ENCODE data around the gene ALG9.

- TF ChIP-seq, protein P1, sequence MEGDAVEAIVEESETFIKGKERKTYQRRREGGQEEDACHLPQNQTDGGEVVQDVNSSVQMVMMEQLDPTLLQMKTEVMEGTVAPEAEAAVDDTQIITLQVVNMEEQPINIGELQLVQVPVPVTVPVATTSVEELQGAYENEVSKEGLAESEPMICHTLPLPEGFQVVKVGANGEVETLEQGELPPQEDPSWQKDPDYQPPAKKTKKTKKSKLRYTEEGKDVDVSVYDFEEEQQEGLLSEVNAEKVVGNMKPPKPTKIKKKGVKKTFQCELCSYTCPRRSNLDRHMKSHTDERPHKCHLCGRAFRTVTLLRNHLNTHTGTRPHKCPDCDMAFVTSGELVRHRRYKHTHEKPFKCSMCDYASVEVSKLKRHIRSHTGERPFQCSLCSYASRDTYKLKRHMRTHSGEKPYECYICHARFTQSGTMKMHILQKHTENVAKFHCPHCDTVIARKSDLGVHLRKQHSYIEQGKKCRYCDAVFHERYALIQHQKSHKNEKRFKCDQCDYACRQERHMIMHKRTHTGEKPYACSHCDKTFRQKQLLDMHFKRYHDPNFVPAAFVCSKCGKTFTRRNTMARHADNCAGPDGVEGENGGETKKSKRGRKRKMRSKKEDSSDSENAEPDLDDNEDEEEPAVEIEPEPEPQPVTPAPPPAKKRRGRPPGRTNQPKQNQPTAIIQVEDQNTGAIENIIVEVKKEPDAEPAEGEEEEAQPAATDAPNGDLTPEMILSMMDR (IDR thresholded peaks at IDR 0.05 in 4 of 5, conservative IDR thresholded peaks at IDR 0.05 in 1 of 5): no peak
- no peak for TF ChIP-seq POLR2A (IDR thresholded peaks at IDR 0.05)
These were observed 41.2 kb upstream of the ALG9 start, which contains the start of gene HSPB2 for GRCh38 chr11:111912535-111912934.
